Adipose tissue (tissue), 3 donors: ENCODE results near the gene ALKBH8. TPM values are rescaled to one million over a fixed set of nuclear protein-coding genes. Genes with fewer than 3 reads are reported as not detected.

Source experiments
- H3K27ac ChIP-seq: one replicate; pipeline ENCODE4 v1.5.1; 2013; ENCODE audit warnings: low read depth, low read length
- WGBS, 3 donors: extraction: QIAGEN DNeasy Blood & Tissue Kit; methylation state at CpG; one replicate each; pipeline ENCODE4 v1.1.7; 2013; 5-methylcytosine and 5-hydroxymethylcytosine counted together
- polyA plus RNA-seq, 3 donors: library from polyadenylated mRNA; stranded (reverse); fragments of 200-250 nt; gene quantifications; one replicate each; pipeline ENCODE4 v1.2.3, GENCODE V29; 2013
- donor health status: healthy with polysubstance abuse.
- donor health status: Bipolar disorder and iron deficiency.
- donor health status: healthy.

ALKBH8 gene
- 1 to 10 TPM; 2.0 to 5.4 (median 2.6) TPM for polyA plus RNA-seq

- 0 to 1% (median 0%) methylated on average over 32 of the region's 32 CpGs for WGBS, 3 donors
- H3K27ac ChIP-seq: no peak within 1 kb of the TSS
Measured at GRCh38 chr11:107565219-107565937, at the start of gene ALKBH8. Gene ALKBH8 (minus strand): TSS chr11:107565735. CDS start chr11:107560893, 4,842 bp downstream.

GRCh38 chr11:107612445-107612844 lies 46.9 kb upstream of the ALKBH8 start:
- no peak overlapping the region for H3K27ac ChIP-seq
- whole genome bisulfite sequencing, 3 donors: 96 to 98% (median 98%) methylated on average over 2 of the region's 2 CpGs

- WGBS, 3 donors: 54 to 58% (median 54%) methylated on average over 10 of the region's 10 CpGs
- no peak overlapping the region for H3K27ac ChIP-seq
Measured at GRCh38 chr11:107609400-107610218, 44.1 kb upstream of the ALKBH8 start.

- WGBS, 3 donors: 24 to 40% (median 36%) methylated on average over 2 of the region's 2 CpGs
- H3K27ac ChIP-seq: no peak overlapping the region
Measured at GRCh38 chr11:107608809-107609208, 43.3 kb upstream of the ALKBH8 start.

- 66 to 84% (median 80%) methylated on average over 3 of the region's 3 CpGs for WGBS, 3 donors
Measured at GRCh38 chr11:107606141-107606540, 40.6 kb upstream of the ALKBH8 start.

GRCh38 chr11:107605061-107606006 lies 39.8 kb upstream of the ALKBH8 start:
- 89 to 94% (median 90%) methylated on average over 9 of the region's 9 CpGs for WGBS, 3 donors
- no peak overlapping the region for H3K27ac ChIP-seq

More at GRCh38 chr11:107606141-107606540, 40.6 kb upstream of the ALKBH8 start:
- H3K27ac ChIP-seq: no peak overlapping the region

- no peak overlapping the region for H3K27ac ChIP-seq
- 53 to 60% (median 59%) methylated on average over 6 of the region's 6 CpGs for WGBS, 3 donors
Measured at GRCh38 chr11:107598225-107599139, 32.9 kb upstream of the ALKBH8 start.

GRCh38 chr11:107594736-107595135 lies 29.2 kb upstream of the ALKBH8 start:
- H3K27ac ChIP-seq: no peak overlapping the region
- 32 to 65% (median 63%) methylated on average over 2 of the region's 2 CpGs for WGBS, 3 donors

- 9 to 41% (median 37%) methylated on average over 4 of the region's 4 CpGs for WGBS, 3 donors
- no peak overlapping the region for H3K27ac ChIP-seq
Measured at GRCh38 chr11:107593951-107594350, 28.4 kb upstream of the ALKBH8 start.

GRCh38 chr11:107592813-107593212 lies 27.3 kb upstream of the ALKBH8 start:
- 17 to 20% (median 17%) methylated on average over 5 of the region's 5 CpGs for WGBS, 3 donors
- H3K27ac ChIP-seq: no peak overlapping the region

- H3K27ac ChIP-seq: no peak overlapping the region
- 7 to 11% (median 8%) methylated on average over 6 of the region's 6 CpGs for WGBS, 3 donors
Measured at GRCh38 chr11:107592231-107592590, 26.7 kb upstream of the ALKBH8 start.

GRCh38 chr11:107591378-107592230 lies 26.1 kb upstream of the ALKBH8 start:
- 1% methylated on average over 44 to 49 of the region's 49 CpGs for WGBS, 3 donors
- H3K27ac ChIP-seq: no peak overlapping the region

- H3K27ac ChIP-seq: no peak within 1 kb of the TSS
- WGBS, 3 donors: 1% methylated on average over 68 to 74 of the region's 74 CpGs
Measured at GRCh38 chr11:107590460-107591377, 25.2 kb upstream of the ALKBH8 start, which contains the start of gene ELMOD1. Gene ELMOD1 (plus strand): TSS chr11:107591147. CDS start chr11:107618190, 27,043 bp downstream.

GRCh38 chr11:107587306-107587979 lies 21.9 kb upstream of the ALKBH8 start:
- 74 to 75% (median 74%) methylated on average over 5 of the region's 5 CpGs for WGBS, 3 donors
- H3K27ac ChIP-seq: no peak overlapping the region

GRCh38 chr11:107583629-107584195 lies 18.2 kb upstream of the ALKBH8 start:
- WGBS, 3 donors: 50 to 64% (median 52%) methylated on average over 3 of the region's 3 CpGs
- H3K27ac ChIP-seq: no peak overlapping the region
